Hepatic stellate cell (primary cell): Measurements from ENCODE around the gene WFDC8.
A peak's percentile ranks its signal among the peaks of the same experiment; 100 is the strongest.

ENCODE experiments used
- DNase-seq: peaks from one replicate; pipeline ENCODE4 v3.0.0; 2011; ENCODE audit warnings: low spot score

WFDC8 gene

DNA sequence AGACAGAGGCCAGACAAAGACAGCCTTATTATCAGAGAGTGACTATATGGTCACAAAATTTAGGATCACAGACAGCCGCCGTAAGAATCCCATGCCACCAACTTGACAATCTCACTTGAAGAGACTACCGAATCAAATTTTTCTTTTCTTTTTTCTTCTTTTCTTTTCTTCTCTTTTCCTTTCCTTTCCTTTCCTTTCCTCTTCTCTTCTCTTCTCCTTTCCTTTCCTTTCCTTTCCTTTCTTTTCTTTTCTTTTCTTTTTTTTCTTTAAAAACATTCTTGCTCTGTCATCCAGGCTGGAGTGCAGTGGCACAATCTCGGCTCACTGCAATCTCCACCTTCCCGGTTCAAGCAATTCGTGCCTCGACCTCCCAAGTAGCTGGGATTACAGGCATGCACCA is 30.7 kb downstream of the WFDC8 start:
- no peak for DNase-seq

DNA sequence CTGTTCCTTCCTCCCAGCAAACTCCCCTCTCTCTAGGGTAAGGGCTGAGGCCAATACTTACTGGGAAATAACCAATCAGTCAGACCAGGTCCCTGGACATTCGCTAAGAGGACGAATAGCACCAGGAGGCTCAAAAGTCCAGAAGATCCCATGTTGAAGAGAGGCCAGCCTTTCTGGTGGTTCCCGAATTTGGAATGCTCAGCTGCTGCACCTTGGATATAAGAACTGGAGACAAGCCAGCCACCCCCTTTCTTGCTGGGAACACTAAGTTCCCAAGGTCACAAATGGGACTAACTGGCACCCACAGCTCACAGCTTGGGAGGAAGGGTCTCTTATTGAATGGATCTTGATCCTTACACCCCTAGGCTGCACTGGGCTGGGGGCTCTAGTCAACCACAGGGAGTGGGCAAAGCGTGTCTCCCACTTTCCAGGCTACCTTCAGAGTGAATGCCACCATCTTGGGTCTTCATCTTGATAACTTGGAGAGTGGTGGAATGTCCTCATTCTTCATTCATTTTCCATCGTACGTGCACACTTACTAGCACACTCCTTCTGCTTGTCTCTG is 31.8 kb downstream of the WFDC8 start, which contains the start of gene EPPIN:
EPPIN (minus strand) TSS at position 196 of the 565 bp plus-strand sequence; CDS start at position 152, 44 bp downstream.
- DNase-seq, result no peak

DNA sequence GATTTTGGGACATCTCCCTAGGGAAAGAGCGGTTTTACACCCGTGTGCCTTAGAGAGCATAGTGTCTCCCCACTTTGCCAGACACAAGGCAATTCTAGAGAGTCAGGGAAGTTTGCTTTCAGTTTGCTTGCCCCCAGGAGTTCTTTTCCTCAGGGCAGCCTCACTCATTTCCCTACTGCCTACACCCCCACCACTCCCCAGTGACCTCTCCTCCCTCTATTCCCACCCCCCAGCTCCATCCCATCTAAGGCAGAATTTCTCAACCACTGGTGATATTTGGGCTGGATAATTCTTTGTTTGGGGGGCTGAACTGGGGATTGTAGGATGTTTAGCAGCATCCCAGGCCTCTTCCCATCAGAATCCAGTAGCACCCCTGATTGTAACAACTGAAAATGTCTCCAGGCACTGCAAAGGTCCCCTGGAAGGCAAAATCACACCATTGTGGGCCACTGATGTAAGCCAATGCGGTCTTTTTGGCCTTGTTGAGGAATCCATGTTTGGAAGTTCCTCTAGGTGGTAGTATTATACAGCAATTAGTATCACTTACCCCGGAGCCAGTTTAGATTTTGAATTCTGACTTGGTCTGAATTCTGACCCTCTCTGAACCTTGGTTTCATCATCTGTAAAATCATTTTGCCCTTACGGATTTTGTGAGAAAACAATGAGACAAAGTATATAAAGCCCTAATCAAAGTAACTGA is 33.2 kb downstream of the WFDC8 start:
- peak; percentile 12 for DNase-seq

DNA sequence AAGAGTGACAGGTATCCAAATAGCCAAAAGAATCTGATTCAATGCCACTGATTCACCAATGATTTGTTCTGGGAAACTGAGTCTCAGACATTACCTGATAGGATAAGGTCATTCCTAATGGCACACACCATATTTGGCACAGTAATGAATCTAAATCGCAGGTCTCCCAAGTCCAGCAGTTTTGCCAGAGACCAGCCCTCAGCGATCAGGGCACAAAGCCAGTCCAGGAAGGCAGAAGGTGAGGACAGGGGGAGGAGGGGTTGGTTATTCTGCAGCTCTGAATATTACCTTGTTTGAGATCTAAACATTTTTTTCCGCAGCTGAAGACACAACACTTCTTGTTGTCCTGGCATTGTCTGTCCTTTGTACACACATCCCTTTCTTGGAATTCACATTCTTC is 33.7 kb downstream of the WFDC8 start:
- no peak for DNase-seq

DNA sequence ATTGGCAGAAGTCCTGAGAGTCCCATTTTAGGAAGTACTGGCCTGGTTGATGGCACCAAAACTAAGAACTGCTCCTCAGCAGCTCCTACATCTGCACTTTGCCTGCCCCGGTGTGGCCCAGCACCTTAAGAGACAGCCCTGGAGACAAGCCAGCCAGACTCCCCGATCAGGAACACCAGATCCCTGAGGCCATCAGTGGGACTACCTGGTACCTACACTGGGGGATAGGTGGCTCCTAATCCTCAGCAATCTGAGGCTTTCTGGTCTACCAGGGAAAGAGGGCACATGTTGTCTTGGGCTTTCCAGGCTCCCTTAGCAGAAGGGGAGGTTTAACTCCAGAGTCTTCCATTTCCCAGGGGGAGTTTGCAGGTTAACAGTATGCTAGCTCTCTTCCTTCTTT is 39.7 kb downstream of the WFDC8 start, which contains the start of gene WFDC6:
WFDC6 (minus strand) TSS at position 101 of the 400 bp plus-strand sequence; CDS start at position 26, 75 bp downstream.
- no peak for DNase-seq

DNA sequence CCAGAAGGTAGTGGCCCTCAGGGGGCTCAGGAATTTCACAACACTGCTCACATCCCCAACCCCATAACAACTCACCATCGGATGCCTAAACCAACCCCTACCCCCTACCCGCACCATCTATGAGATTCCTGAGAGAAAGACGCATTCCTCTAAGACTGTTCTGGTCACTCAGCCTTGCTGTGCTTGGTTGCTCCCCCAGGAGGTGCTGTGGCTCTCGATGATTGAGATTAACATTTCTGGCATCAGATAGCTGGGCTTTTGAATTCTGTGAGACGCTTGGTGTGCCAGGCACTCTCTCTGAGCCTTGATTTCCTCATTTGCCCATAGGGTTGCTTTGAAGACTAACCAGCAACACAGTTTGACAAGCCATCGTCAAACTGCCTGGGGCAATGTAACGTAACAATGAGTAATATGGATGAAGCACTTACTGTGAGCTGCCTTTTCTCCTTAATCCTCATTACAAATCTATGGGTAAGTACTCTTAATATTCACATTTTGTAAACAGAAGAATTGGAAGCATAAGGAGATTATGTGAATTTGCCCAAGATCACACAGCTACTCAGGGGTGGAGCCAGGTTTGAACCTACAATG is 40.8 kb downstream of the WFDC8 start:
- DNase-seq, result no peak

DNA sequence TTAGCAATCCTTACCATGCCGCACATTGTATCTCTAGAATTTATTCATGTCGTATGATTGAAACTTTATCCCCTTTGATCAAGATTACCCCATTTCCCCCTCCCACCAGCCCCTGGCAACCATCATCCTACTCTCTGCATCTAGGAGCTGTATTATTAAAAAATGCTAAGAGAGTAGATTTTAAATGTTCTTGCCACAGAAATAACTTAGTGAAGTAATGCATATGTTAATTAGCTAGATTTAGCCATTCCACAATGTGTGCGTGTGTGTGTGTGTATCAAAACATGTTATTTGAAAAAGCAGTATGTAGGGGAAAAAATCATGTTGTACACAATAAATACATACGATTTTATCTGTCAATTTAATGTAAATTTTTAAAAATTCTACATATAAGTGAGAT is 51.8 kb downstream of the WFDC8 start:
- no peak for DNase-seq

DNA sequence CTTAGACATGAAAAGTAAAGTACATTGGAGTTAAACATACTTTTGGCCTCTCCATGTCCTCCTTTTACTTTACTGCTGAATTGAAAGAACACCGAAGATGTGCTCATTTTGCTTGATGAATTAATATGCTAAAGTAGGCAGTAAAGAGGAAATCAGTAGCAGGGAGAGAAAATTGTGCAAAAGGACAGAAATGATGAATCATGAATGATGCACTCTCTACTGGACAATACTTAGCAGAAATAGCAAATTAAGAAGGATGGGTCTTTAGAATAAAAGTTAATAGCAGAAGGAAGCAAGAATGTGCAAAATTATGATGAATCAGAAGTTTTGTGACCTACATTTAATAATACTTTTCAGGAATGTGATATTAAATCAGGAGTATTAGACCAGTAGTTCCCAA is 55.3 kb downstream of the WFDC8 start:
- DNase-seq, result no peak

DNA sequence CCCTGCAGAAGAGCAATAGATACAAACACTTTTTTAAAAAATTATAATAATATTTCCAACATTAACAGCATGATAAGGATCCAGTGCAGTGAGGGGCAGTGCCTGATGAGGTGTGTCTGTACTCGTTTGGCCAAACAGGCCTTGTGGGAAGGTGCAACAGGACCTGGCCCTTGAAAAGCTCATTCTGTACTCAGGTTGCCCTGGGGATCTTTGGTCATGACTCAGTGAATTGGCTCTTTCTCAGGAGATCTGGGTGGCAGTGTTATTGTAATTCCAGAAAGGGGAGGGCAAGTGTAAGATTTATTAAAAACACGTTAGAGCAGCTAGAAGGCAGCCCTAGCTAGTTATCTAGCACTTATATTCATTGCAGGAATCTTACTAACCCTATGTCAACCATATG is 60.8 kb downstream of the WFDC8 start:
- DNase-seq, result no peak

DNA sequence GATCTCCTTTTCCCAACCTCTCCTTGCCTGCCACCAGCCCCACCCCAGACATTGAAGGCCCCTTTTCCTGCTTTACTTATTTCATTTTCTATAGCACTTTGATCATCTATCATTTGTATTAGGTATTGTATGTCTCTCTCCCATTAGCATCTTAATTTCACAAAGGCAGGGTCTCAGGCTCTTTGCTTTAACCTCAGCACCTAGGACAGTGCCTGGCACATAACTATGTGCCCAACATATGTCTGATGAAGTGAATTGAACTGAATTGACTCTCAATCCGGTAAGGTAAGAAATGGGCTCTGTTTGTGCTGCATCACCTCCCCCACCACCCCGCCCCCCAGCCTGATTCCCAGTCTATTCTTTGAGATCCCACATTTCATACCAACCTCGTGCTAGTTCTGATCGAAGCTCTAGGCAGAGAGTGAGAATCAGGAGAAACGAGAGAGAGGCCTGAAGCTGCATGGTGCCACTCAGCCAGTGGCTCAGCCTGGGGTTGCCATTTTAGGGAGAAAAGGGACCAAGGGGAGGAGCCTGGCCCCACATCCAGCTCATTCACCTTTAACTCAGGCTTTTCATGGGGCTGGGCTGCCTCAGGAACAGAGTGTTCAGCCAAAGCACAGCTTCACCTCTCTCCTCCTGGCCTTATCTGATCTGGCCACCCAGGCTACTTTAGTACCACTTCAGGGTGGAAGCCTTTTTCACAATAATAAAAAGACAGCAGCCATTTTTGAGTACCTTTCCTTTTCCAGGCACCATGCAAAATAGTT is 63.8 kb downstream of the WFDC8 start, which contains the start of gene SPINT3:
SPINT3 (minus strand) TSS at position 476 of the 767 bp plus-strand sequence; CDS start at position 462, 14 bp downstream.
- no peak for DNase-seq

DNA sequence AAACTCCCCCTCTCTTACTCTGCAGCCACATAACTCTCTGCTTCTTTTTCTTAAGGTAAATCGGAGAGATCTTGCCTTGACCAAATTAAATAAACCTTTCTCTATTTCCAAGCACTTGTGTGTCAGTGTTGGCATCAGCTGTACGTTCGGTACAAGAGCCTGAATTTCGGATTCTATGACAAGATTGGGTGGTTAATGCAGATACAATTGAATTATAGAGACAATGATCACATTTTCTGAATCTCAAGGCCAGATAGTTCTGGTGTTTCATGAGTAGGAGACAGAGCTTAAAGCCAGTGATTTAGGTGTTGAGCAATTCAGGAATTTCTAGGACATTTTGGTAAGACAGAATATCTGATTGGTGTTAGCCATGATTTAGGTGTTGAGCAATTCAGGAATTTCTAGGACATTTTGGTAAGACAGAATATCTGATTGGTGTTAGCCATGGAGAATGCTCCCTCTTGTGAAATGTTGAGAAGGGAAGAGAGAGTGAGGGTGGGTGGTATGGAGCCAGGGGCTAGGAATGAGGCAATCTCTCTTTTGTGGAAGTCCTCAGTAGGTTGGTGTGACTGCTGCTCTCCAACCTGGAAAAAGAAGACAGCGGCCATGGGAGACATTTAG is 68.7 kb downstream of the WFDC8 start:
- DNase-seq, result no peak

DNA sequence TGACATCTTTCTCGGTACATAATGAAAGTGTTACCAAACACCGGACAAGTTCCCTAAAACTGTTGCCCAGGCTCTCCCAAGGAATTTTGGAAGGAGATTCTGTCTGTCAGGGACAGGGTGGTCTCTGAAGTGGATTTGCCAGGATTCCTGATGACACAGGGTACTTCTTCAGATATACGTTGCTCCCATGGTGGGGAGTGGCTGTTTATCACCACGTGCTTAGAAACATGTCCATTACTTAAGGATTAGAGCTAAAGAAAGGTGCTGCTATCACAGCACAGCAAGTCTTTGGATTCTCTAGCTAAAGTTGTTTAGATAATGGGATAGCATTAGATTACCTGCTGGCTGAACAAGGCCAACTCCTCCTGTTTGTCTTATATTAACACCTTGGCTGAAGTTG is 70.0 kb downstream of the WFDC8 start:
- DNase-seq, result no peak

DNA sequence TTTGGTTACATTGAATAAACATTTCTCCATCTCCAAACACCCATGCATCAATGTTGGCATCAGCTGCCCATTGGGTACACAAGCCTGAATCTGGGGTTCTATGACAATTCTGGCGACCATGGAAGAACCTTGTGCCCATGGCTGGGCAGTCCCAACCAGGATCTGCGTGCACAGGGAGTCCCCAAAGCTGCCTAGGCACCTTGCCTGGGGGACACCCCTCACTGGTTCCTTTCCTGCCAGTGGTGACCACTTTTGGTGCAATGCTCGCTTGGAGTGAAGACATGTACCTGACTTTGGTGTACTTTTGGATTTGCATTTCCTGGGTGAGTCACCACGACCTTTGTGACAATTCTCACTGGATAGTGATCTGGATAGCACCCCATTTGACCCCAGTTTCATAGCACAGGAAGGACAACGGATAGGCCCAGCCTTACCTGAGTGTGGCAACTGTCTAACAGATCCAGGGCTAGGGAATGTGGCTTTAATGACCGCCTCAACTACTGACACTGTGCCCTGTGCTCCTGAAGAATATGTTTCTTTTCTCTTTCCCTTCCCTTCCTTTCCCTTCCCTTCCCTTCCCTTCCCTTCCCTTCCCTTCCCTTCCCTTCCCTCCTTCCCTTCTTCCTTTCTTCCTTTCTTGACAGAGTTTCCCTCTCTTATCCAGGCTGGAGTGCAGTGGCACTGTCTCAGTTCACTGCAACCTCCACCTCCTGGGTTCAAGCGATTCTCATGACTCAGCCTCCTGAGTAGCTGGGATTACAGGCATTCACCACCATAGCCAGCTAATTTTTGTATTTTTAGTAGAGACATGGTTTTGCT is 70.8 kb downstream of the WFDC8 start:
- no peak for DNase-seq

DNA sequence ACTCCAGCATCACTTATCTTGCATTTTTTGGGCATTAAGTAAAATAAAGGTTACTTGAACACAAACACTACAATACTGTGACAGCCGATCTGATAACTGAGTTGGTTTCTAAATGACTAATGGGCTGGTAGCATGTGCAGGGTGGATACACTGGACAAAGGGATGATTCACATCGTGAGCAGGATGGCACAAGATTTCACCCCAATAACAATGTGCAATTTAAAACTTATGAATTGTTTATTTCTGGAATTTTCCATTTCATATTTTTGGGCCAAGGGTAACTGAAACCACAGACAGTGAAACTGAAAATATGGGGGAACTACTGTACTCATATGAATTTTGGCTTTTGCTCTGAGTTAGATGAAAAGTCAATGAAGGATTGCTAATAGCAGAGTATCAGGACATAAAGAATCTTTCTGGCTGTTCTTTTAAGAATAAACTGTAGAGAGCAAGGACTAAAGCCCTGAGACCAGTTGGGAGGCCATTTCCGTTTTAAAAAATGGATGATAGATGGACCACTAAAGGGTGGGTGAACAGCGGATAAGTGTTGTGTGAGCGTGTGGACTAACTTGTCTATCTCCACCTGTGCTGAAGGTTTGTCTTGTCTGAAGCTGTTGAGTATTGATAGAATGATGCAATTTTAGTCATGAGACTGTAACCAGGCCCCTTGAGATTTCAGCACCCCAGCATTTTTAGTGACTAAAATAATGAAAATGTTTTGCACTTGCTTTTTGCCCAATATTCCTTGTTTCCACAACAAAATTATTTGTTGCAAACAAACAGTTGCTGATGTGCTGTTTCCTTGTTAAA is 71.9 kb downstream of the WFDC8 start:
- no peak for DNase-seq

DNA sequence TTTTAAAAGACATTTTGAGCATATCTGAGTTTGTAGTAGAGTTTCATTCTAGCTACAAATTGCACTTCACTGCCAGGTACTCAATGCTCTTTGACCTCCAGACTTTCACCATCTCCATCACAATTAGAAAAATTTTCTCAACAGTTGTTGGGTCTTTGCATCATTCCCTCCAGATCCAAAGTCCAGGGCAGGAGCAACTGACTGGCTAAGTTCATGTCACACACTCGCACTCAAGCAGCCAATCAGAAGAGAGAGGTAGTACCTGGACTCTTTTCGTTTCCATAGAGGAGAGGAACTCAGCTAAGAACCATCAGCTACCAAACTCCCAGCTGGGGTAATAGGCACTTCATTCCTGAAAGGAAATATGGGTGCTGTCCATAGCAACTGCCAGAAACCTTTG is 72.7 kb downstream of the WFDC8 start:
- DNase-seq, result no peak

DNA sequence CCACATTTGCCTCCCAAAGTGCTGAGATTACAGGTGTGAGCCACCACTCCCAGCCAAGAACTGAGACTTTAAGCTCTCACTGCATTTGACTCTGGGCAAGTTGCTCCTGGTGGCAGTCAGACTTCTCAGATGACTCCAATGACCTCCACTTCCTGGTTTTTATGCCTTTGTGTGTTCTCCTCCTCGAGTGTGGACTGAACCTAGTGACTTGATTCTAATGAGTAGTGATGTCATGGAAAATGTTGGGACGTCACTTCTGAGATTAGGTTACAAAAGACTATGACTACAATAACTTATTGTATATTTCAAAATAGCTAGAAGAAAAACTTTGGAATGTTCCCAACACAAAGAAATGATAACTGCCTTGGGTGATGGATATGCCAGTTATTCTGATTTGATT is 75.7 kb downstream of the WFDC8 start:
- DNase-seq, result no peak

DNA sequence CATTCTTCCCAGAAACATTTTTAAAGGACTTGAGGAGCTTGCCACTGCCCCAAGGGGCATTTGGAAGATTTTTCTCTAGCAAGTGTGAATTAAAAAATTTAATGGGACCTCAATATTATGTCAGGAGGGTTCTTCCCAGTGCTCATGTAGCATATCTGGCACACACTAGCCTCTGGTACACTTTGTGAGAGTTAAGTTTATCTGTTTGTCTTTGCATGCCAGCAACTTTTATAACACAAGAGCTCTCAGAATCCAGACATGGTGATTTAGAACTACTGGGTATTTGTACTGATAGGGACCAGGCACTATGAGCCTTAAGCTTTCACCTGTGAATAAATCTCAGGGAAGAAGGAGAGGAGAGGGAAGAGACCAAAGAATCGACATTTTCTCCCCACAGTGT is 76.5 kb downstream of the WFDC8 start:
- no peak for DNase-seq
